HG02798 (cell line): Measurements from ENCODE around the gene DMTF1.
"Not testable (repeated sequence)": the region's sequence is repeated elsewhere in the genome, so short reads cannot be mapped to it uniquely, and the experiment has no call there.

Experiments used
- ATAC-seq: cut with Tn5 transposase; IDR thresholded peaks from one replicate; pipeline ENCODE4 v1.9.1; 2021; ENCODE audit warnings: mild to moderate bottlenecking; ENCODE audit not compliant: unreplicated experiment, poor library complexity

The DMTF1 gene, protein sequence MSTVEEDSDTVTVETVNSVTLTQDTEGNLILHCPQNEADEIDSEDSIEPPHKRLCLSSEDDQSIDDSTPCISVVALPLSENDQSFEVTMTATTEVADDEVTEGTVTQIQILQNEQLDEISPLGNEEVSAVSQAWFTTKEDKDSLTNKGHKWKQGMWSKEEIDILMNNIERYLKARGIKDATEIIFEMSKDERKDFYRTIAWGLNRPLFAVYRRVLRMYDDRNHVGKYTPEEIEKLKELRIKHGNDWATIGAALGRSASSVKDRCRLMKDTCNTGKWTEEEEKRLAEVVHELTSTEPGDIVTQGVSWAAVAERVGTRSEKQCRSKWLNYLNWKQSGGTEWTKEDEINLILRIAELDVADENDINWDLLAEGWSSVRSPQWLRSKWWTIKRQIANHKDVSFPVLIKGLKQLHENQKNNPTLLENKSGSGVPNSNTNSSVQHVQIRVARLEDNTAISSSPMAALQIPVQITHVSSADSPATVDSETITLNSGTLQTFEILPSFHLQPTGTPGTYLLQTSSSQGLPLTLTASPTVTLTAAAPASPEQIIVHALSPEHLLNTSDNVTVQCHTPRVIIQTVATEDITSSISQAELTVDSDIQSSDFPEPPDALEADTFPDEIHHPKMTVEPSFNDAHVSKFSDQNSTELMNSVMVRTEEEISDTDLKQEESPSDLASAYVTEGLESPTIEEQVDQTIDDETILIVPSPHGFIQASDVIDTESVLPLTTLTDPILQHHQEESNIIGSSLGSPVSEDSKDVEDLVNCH

DNA sequence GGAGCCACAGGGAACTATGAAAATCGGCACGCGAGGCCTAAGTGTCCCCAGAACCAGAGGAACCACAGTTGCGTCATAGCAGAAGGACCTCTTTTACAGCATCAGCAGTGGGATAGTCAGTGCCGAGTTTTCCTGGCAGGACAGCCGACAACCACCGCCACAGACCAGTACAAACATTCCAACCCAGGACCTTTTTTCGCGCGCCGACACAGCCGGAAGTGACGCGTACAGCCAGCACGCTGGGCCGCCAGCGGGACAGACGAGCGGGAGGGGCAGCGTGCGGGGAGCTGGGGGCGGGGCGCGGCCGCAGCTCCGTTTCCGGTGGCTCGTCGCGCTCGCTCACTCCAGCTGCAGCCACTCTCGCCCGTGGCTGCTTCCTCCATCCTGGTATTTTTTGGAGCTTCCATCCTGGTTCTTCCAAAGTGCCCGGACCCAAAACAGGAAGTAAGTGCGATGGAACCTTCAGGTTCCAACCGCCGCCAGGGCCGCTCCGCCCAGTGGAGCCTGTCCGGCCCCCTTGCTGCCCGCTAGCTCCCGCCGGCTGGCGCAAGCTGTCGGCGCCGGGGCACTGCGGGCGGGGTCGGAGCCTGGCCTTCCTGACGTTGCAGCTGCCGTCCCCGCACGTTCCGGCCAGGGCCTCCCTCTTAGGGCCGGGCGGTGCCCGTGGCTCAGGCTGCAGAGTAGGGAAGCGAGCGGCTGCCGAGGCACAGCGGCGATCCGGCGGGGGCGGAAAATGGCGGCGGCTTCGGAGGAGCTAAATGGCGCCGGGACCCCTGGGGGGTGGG is at the start of gene DMTF1:
DMTF1 (plus strand) TSS at position 342 of the 785 bp plus-strand sequence. CDS start 12,489 bp downstream, outside the sequence.
- peak; percentile 88 for ATAC-seq

GRCh38 chr7:87105401-87105800 is 46.9 kb upstream of the DMTF1 start:
- ATAC-seq, result no peak

DNA sequence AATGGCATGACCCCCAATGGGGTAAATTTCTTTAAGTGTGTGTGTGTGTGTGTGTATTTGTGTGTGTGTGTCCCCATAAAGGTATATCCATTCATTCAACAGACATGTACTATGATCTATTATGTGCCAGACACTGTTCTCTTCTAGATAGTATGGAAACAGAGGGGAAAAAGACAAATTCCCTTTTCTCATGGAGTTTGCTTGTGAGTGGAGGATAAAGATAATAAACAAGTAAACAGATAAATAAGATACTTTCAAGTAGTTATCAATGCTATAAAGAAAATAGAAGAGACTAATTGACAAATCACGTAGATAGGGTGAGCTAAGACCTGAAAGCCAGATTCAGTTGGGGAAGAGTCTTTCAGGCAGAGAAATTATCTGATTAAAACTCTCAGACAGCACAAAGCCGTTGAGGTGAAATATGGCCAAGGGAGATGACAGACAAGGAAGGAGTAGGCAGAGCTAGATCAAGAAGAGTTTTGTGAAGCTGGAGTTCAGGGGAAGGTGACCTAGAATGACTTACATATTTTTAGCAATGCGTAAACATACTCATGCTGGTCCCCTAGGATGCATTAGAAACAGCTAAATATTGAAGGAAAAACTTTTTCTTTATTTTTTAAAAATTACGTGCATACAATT is 45.2 kb upstream of the DMTF1 start:
- no peak for ATAC-seq

DNA sequence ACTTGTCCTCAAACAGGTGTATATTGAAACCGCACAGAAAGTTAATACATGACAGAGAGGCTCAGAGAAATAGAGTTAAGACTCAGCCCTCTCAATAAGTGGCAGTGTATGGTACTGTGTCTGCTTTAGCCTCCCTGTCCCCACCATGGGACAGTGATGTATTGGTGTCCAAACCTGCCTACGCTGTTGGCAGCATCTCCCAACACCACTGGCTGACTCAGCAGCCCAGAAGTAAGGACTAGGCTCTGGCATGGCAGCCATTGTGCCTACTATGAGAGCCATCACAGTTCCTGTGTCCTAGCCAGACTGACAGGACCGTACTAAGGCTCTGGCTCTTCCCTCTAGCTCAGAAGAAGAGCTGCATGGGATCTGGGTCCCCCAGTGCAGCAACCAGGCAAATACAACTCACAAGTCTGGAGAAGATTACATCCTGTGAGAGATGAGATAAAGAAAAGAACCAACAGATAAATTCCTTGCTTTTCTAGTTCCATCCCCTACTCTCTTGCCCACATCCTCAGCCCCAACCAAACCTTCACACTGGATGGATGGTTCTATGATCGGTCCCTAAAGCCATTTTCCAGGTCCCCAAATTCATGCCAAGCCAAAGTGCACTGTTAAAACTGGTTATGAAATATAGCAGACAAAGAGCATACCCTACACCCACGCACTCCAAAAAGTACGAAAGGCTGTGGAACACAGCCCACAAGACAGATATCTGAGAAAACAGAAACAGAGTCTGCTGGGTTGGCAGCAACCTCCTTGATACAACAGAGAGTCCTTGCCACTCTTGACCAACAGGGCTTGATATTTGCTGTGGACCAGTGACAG is 44.1 kb upstream of the DMTF1 start:
- ATAC-seq, result no peak

DNA sequence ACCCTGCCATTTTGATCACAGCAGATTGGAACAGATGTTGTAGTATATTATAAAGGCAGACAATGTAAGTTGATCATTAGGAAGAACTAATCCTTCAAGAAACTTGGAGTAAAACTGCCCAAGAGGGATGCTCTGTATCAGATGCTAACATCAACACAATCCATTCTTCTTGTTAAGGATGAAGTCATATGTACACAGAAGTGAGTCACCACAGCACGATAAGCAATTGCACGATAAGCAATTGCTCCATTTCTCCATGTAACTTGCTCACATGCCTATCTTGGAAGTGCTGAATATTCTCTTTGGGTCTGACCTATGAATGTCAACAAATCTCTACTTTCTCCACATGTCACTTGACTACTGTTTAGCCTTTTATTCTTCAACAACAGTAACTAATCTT is 41.5 kb upstream of the DMTF1 start:
- no peak for ATAC-seq

GRCh38 chr7:87111877-87112276 is 40.4 kb upstream of the DMTF1 start:
- ATAC-seq, result no peak

- ATAC-seq, result no peak
Measured at GRCh38 chr7:87113077-87113476, 39.2 kb upstream of the DMTF1 start.

- ATAC-seq, result not testable (repeated sequence)
Measured at GRCh38 chr7:87113904-87114303, 38.3 kb upstream of the DMTF1 start.

DNA sequence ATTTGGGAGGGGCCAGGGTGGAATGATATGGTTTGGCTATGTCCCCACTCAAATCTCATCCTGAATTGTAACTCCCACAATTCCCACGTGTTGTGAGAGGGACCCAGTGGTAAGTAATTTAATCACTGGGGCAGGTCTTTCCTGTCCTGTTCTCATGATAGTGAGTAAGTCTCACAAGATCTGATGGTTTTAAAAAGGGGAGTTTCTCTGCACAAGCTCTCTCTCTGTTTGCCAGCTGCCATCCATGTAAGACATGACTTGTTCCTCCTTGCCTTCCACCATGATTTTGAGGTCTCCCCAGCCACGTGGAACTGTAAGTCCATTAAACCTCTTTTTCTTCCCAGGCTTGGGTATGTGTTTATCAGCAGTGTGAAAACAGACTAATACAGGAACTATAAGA is 36.5 kb upstream of the DMTF1 start:
- not testable (repeated sequence) for ATAC-seq

DNA sequence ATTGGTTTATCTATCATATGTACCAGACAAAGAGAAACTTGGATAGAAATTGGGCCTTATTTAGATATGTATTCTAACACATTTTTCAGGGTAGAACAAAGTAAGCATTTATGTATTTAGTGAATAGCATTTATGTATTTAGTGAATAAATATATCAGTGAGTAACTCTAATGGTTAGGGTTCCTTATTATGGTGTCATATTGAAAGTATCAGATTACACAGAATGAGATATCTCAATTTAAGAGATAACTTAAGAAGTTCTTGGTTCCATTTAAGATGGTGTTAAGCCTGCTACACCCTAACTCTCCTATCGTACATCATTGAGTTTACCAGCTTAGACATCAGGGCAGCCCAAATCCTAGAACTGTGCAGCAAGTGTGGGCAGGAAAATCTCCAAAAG is 35.9 kb upstream of the DMTF1 start:
- ATAC-seq, result peak; percentile 46

- ATAC-seq, result no peak
Measured at GRCh38 chr7:87119581-87119980, 32.7 kb upstream of the DMTF1 start.

DNA sequence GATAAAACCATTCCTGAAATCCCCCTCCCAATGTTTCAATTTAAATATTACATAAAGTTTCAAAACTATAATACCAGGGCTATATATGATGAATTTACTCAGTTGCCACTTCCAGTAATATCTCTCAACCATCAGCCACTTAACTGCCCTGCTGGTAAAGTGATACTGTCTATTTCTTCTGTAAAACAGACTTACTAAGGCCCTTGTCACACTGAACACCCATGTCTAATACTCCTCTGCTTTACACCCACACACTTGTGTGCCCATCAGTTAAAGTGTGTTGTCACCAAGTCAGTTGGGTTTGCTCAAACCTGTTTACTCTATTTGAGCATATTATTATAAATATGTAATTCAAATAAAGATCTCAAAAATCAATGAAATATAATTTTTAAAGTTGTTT is 29.1 kb upstream of the DMTF1 start:
- no peak for ATAC-seq

GRCh38 chr7:87127019-87127418 is 25.2 kb upstream of the DMTF1 start:
- peak; percentile 51 for ATAC-seq

GRCh38 chr7:87128861-87129267 is 23.4 kb upstream of the DMTF1 start:
- ATAC-seq, result no peak

DNA sequence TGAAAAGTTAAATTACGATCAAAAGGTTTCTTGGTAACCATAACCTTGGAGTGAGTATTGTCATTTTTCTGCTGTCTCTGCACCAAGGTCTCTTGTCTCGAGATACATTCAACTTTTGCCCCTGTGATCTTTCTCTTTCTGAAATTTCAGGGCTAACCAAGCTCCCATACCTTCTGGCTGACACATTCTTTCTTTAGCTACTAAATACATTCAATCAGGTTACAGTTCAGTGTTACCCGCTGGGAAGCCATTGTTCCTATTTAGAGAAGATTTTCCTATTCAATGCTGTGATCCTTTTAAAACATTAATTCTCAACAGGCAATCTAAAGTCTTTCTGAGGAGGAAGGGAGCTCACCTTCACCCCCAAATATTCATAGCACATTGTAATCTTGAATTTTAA is 22.9 kb upstream of the DMTF1 start:
- ATAC-seq, result no peak

- ATAC-seq, result peak; percentile 90
Measured at GRCh38 chr7:87129848-87130247, 22.4 kb upstream of the DMTF1 start.

- ATAC-seq, result no peak
Measured at GRCh38 chr7:87131771-87132170, 20.5 kb upstream of the DMTF1 start.

GRCh38 chr7:87137271-87137670 is 15.0 kb upstream of the DMTF1 start:
- no peak for ATAC-seq

GRCh38 chr7:87139514-87139913 is 12.7 kb upstream of the DMTF1 start:
- no peak for ATAC-seq
